ENCODE measurements around the gene EHMT2. TPM values are rescaled to one million over a fixed set of nuclear protein-coding genes. Genes with fewer than 3 reads are reported as not detected.

Gene EHMT2
- total RNA-seq, 4 donors from 2014 or later = 26.9 to 47.7 (median 38.7) TPM

DNA sequence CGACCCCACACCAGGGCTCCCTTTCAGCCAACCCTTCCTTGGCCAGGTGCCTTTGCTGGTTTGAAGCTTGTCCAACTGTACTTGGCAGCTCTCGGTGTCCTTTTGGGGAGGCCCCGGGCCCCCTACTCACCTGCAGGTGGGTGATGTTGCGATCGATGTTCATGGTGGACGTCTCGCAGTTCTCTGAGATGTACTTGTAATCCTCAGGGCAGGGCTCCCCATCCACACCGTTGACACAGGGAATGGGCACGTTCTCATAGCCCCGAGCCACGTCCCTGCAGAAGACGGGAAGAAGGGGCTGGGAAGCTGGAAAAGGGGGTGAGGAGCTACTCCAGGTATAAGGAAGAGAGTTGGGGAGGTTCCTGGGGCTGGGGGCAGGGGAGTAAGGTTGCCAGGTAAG lies 13.8 kb downstream of the EHMT2 start:
- peaks cover 65 to 69% of the 10 kb centered on the region in 2 donors for H3K36me3 ChIP-seq
- no peaks in the 10 kb centered on the region for H3K4me1 ChIP-seq
- no peak for DNase-seq
- no peaks in the 10 kb centered on the region for H3K9me3 ChIP-seq
- no peaks in the 10 kb centered on the region for H3K27me3 ChIP-seq
- intact Hi-C loops (cut with DNase I) = no loop called here
- 93 to 94% methylated on average over 11 to 12 of the region's 12 CpGs for WGBS, 2 donors
- TF ChIP-seq, protein P1, sequence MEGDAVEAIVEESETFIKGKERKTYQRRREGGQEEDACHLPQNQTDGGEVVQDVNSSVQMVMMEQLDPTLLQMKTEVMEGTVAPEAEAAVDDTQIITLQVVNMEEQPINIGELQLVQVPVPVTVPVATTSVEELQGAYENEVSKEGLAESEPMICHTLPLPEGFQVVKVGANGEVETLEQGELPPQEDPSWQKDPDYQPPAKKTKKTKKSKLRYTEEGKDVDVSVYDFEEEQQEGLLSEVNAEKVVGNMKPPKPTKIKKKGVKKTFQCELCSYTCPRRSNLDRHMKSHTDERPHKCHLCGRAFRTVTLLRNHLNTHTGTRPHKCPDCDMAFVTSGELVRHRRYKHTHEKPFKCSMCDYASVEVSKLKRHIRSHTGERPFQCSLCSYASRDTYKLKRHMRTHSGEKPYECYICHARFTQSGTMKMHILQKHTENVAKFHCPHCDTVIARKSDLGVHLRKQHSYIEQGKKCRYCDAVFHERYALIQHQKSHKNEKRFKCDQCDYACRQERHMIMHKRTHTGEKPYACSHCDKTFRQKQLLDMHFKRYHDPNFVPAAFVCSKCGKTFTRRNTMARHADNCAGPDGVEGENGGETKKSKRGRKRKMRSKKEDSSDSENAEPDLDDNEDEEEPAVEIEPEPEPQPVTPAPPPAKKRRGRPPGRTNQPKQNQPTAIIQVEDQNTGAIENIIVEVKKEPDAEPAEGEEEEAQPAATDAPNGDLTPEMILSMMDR (IDR thresholded peaks at IDR 0.05) = no peak
- TF ChIP-seq POLR2A (IDR thresholded peaks at IDR 0.05) = no peak
- no peak overlapping the region for H3K4me3 ChIP-seq (replicated peaks in 1 of 3)
- H3K27ac ChIP-seq = no peak overlapping the region

DNA sequence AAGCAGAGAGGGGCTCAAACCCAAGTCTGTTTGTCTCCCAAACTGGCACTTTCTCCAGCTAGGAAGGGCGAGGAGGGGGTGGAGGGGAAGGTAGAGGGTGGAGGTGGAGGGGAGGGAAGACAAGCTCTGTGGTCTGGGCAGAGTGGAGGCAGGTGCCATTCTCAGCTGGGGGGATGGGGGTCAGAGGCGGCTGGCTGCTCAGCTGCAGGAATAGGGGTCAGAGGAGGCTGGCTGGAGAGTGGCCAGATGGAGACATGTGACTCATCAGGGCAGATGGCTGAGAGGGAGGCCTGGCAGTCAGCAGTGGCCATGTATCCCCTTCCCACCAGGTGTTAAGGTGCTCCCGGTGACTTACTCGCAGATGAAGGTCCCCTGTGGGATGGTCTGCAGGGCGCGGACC lies 15.2 kb downstream of the EHMT2 start:
- Histone ChIP-seq H3K4me3 (replicated peaks in 1 of 3) (no peak overlapping the region), H3K27ac (no peak overlapping the region), H3K4me1 (peaks cover 3 to 9% of the 10 kb centered on the region in 2 donors), H3K9me3 (no peaks in the 10 kb centered on the region), H3K27me3 (no peaks in the 10 kb centered on the region), H3K36me3 (peaks cover 53 to 59% of the 10 kb centered on the region in 2 donors)
- intact Hi-C loops (cut with DNase I) = no loop called here
- TF ChIP-seq, protein P1 (IDR thresholded peaks at IDR 0.05) = no peak
- no peak for TF ChIP-seq POLR2A (IDR thresholded peaks at IDR 0.05)
- WGBS, 2 donors = 83 to 93% methylated on average over 3 to 6 of the region's 6 CpGs
- no peak for DNase-seq

DNA sequence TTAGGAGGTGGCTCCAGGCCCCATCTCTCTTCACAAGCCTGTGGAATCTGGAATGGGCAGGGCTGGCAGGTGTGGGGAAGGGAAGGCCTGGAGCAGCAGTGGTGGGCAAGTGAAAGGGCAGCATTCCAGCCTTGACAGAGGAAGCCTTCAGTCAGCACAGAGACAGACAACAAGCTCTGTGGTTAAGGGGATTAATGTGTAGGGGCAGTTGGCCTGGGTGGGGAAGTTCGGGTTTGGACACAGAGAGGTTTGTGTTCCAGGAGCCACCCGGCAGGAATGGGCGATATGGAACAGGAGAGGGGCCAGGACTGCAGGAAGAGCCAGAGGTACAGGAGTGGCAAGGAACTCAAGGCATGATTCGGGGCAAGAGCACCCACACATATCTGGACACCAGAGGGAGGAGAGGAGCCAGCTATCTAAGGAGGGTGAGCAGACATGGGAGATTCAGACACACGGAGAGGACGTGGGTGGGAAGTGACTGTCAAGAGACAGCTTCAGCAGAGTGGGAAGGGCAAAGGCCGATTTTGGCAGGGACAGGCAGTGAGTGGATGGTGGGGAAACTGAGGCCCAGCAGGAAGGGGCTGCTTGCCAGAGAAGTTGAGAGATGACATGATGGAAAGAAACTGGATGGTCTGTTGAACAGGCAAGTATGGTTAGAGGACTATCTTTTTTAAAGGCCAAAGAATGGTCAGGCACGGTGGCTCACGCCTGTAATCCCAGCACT lies 16.2 kb downstream of the EHMT2 start:
- no peak for DNase-seq
- TF ChIP-seq, protein P1 (IDR thresholded peaks at IDR 0.05) = no peak
- no peak for TF ChIP-seq POLR2A (IDR thresholded peaks at IDR 0.05)
- WGBS, 2 donors = 87 to 92% methylated on average over 9 of the region's 9 CpGs
- Histone ChIP-seq H3K36me3 (peaks cover 44 to 49% of the 10 kb centered on the region in 2 donors), H3K4me3 (replicated peaks in 1 of 3) (no peak overlapping the region), H3K4me1 (peaks cover 3 to 10% of the 10 kb centered on the region in 2 donors), H3K27ac (no peak overlapping the region), H3K27me3 (no peaks in the 10 kb centered on the region), H3K9me3 (no peaks in the 10 kb centered on the region)
- intact Hi-C loops (cut with DNase I) = no loop called here

DNA sequence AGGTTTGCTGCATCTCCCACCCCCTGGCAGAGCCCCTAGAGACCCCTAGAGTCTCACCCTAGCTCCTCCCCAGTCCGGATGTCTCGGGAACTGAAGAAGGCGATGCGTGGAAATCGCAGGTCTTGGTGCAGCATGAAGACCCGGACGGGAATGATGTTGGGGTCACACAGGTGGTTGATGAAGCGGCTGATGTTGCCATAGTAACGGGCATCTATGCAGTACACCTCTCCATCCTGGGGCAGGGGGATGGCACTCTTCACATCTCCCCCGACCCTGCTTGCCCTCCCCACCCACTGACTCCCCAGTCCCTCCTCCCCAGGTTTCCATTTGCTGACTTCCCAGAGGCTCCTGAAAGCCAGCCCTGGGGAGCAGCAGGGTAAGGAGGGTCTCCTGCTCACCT lies 16.9 kb downstream of the EHMT2 start:
- WGBS, 2 donors = 84 to 94% methylated on average over 10 of the region's 10 CpGs

DNA sequence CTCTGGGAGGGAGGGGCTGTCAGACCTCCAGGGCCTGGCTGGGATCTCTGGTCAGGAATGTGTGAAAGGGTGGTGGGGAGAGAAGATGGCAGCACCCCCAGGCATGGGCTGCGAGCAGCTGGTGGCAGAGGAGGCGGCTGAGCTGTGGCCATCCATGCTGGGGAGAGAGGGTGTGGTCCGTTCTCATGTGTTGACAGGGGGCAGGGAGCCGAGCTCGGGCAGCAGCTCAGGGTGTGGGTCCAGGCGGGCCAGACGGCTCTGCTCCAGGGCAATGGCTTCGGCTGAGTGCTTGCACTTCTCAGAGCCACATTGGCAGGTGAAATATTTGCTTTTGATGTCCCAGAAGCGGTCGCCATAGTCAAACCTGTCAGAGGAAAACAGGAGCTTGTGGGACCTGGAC lies 17.6 kb downstream of the EHMT2 start:
- Histone ChIP-seq H3K36me3 (peaks cover 40 to 44% of the 10 kb centered on the region in 2 donors), H3K27me3 (no peaks in the 10 kb centered on the region), H3K4me1 (peaks cover 3 to 10% of the 10 kb centered on the region in 2 donors), H3K27ac (no peak overlapping the region), H3K4me3 (replicated peaks in 1 of 3) (no peak overlapping the region), H3K9me3 (no peaks in the 10 kb centered on the region)
- intact Hi-C loops (cut with DNase I) = no loop called here
- 84 to 88% methylated on average over 7 to 10 of the region's 10 CpGs for WGBS, 2 donors
- TF ChIP-seq, protein P1 (IDR thresholded peaks at IDR 0.05) = no peak
- no peak for TF ChIP-seq POLR2A (IDR thresholded peaks at IDR 0.05)
- no peak for DNase-seq

More for the DNA sequence above, 16.9 kb downstream of the EHMT2 start:
- DNase-seq = no peak
- H3K27me3 ChIP-seq = no peaks in the 10 kb centered on the region
- H3K27ac ChIP-seq = no peak overlapping the region
- peaks cover 40 to 46% of the 10 kb centered on the region in 2 donors for H3K36me3 ChIP-seq
- no peak overlapping the region for H3K4me3 ChIP-seq (replicated peaks in 1 of 3)
- no peaks in the 10 kb centered on the region for H3K9me3 ChIP-seq
- intact Hi-C loops (cut with DNase I) = no loop called here
- TF ChIP-seq, protein P1 (IDR thresholded peaks at IDR 0.05) = no peak
- no peak for TF ChIP-seq POLR2A (IDR thresholded peaks at IDR 0.05)
- H3K4me1 ChIP-seq = peaks cover 3 to 10% of the 10 kb centered on the region in 2 donors
